Cardiac septum (tissue), 1 donor: ENCODE data around the gene RIPK4. TPM values are rescaled to one million over a fixed set of nuclear protein-coding genes. Genes with fewer than 3 reads are reported as not detected.

Experiments used
- DNase-seq: peaks from one replicate; pipeline ENCODE4 v3.0.0-alpha.2; 2020; ENCODE audit warnings: low spot score
- intact Hi-C: fragments of 100-400 bp; cut with DNase I; formaldehyde crosslinking; loops from one replicate; pipeline ENCODE4 v1.14.0; 2022
- long read RNA-seq: library from polyadenylated mRNA; unstranded; transcript quantifications from one replicate; pipeline ENCODE4 v2.0.0, GENCODE V29; 2021
- total RNA-seq: library from RNA; stranded (reverse); fragmentation: NEBNext Ultra II Directional; extraction: Animal tissue kit (Norgen Biotek cat#: 25700); gene quantifications from one replicate; pipeline ENCODE4 v1.2.1, GENCODE V29; 2021
- donor health status: DM: no; HTN: no; CAD: no.

The RIPK4 gene
- total RNA-seq, result 0.13 TPM
- long read RNA-seq, result 0 reads

DNA sequence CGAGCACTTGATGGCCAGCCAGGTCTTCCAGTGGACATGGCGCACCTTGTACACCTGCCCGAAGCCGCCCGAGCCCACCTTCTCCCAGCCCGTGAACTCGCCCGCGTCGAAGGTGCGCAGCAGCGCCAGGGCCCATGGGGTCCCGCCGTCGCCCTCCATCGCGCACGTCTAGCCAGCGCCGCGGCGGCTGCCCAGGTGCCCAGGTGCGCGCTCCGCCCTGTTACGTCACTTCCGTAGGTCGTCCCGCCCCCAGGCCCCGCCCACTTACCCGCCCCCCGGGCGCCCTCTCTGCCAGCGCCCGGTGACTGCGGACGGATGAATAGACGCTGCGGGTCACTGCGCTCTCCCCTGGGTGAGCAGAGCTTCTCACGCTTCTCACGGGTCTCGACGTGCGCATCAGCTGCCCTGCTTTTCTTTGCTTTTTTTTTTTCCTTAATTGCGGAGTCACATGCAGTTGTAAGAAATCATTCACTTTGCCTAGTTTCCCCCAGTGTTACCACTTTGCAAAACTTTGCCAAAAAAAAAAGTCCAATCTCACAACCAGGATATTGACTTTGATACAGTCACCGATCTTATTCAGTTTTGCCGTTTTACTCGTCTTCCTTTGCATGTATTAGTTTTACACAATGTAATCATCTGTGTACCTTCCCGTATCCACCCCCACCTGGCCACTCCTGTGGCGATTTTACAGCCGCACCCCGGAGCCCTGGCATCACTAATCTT, at the start of gene RIPK4:
TSS of gene RIPK4 (minus strand) at position 170 of the 723 bp plus-strand sequence. CDS start at position 159, 11 bp downstream.
- peak; percentile 66 for DNase-seq
- intact Hi-C loops, result no loop called here

- intact Hi-C loops, result loop anchor here (2.0 to 5.0 kb wide), 2 partner anchors 204 to 303 kb away; no protein-coding TSS in a partner anchor
Measured at GRCh38 chr21:41815652-41816582, 49.1 kb upstream of the RIPK4 start.

GRCh38 chr21:41813226-41813625, 46.4 kb upstream of the RIPK4 start:
- intact Hi-C loops, result no loop called here
- DNase-seq, result peak; percentile 60

More at GRCh38 chr21:41815652-41816582, 49.1 kb upstream of the RIPK4 start:
- DNase-seq, result peak; percentile 62

DNA sequence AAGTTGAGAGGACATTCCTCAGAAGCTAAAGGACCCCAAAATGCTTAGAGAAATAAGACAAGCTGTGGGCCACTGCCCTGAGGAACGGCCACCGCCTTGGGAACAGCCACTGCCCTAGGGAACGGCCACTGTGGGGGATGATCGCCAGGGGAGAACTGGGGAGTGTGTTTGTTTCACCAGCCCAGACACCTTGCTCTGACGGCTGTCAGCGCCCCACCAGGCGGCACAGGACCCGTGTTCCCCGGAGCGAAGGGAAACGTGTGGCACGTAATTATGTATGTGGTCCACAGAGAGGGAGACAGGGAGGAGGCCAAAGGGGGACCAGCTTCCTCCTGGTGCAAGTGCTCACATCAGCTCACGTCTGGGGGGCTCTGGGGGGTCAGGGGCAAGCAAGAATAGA, 45.8 kb upstream of the RIPK4 start:
- peak; percentile 47 for DNase-seq
- intact Hi-C loops, result no loop called here

GRCh38 chr21:41810597-41810932, 43.7 kb upstream of the RIPK4 start:
- intact Hi-C loops, result no loop called here
- DNase-seq, result no peak

DNA sequence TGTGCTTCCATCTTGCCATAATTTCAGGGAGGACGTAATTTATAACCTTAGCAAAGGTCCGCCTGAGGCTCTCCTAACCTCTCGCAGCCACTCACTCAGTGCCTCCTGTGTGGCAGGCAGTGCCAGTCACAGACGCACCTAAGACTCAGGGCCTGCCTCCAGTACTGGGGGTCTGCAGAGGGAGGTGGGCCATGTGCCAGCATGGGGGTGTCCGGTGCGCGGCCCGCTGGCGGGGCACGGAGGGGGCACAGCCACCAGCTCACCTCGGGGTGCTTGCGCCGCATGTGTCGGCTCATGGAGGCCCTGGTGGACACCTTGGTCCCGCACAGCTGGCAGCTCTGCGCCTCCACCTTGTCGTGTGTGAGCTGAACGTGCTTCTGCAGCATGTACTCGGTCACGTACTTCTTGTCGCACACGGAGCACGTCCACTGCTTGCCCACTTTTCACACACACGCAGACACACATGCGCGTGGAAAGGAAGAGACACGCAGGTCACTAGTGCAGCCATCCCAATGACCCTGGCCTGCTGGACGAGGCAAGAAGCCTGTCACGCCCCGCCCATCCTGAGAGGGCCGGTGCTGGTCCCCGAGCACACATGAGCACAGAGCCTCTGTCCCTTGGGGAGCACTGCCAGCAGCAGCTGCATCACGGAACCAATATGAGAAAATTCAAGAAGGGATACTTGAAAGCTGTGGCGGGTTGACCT, 43.2 kb upstream of the RIPK4 start:
- intact Hi-C loops, result no loop called here
- peak; percentile 58 for DNase-seq

DNA sequence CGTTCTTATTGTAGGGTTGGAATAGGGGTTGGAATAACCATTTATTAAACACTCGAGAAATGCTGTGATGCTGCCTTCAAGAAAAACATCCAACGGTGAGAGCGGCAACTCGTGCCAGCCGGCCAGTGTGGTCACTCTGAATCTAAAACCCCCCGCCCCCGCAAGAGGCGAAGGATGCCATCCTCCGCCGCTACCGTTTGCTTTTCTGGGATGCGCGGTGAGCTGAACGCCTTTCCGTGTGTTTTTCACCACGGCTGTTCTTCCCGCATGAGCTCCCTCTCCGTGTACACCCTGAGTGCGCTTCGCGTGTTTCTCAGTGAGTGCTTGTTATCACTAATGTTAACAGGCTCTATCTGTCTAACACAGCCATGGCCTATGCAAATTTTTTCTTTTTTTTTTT, 42.0 kb upstream of the RIPK4 start:
- intact Hi-C loops, result no loop called here
- peak; percentile 55 for DNase-seq

DNA sequence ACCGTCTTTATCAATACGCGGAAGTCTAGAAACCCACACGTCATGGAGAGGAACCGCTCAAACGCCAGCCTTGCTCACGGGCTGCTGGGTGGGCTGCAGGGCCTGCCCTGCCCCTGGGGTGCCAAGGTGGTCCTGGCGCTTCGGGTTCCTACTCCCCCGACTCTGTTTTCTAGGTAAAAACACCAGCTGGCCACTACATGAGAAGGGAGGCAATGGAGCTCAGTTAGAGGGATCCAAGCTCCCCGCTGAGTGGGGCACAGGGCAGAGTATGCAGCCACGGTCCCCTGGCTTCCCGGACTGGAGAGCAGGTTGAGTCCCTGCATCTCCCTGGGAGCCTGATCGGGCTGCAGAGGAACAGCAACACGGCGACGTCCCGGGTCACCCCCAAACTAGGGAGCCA, 41.2 kb upstream of the RIPK4 start:
- intact Hi-C loops, result no loop called here
- peak; percentile 71 for DNase-seq

- peak; percentile 17 for DNase-seq
- intact Hi-C loops, result no loop called here
Measured at GRCh38 chr21:41806773-41807172, 39.9 kb upstream of the RIPK4 start.

DNA sequence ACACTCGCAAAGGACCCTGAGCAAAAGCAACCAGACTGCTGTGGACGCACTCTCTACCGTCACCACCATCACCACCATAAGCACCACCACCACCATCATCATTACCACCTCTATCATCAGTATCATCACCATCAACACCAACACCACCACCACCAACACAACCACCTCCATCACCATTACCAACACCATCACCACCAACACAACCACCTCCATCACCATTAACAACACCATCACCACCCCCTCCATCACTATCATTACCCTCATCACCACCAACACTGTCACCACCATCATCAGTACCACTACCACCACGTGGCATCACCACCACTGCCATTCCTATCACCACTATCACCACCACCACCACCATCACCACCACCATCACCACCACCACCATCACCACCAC, 38.8 kb upstream of the RIPK4 start:
- intact Hi-C loops, result no loop called here
- no peak for DNase-seq

GRCh38 chr21:41805038-41805437, 38.2 kb upstream of the RIPK4 start:
- intact Hi-C loops, result no loop called here
- DNase-seq, result no peak

- no peak for DNase-seq
- intact Hi-C loops, result no loop called here
Measured at GRCh38 chr21:41804381-41804780, 37.5 kb upstream of the RIPK4 start.

DNA sequence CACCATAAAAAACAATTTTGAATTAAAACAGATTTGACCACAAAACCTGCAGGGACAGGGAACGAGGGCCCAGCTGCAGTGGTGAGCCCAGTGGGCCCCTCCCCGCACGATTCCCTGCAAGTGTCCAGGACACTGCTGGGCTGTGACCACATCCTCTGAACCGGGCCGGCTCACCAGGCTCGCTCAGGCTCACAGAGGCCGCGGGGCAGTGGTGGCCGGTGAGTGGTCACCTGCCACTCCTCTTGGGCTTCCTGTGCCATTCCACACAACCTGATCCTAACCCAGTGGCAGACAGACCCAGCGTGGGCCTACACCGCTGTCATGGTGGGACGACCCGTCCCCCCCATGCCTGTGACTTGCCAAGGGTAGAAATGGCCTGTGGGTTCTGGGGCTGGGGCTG, 36.5 kb upstream of the RIPK4 start:
- intact Hi-C loops, result no loop called here
- no peak for DNase-seq

- intact Hi-C loops, result no loop called here
- no peak for DNase-seq
Measured at GRCh38 chr21:41802684-41803083, 35.8 kb upstream of the RIPK4 start.

DNA sequence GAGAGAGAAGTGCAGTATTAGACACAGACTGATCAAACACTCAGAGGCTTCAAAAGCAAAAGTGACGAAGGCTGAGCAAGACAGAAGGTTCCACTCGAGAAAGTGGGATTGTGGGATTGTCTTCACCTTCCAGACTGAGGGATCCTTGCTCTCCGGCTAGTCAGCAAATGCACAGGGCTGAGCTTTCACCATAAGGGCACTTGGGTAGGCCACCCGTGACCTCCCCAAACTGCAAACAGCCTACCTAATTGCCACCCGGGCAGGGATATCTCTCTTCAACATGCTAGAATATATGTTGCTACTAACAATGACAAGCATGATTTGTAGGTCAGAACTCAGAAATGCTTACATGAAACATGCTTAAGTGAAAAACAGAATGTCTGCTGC, 35.3 kb upstream of the RIPK4 start:
- intact Hi-C loops, result no loop called here
- DNase-seq, result no peak

DNA sequence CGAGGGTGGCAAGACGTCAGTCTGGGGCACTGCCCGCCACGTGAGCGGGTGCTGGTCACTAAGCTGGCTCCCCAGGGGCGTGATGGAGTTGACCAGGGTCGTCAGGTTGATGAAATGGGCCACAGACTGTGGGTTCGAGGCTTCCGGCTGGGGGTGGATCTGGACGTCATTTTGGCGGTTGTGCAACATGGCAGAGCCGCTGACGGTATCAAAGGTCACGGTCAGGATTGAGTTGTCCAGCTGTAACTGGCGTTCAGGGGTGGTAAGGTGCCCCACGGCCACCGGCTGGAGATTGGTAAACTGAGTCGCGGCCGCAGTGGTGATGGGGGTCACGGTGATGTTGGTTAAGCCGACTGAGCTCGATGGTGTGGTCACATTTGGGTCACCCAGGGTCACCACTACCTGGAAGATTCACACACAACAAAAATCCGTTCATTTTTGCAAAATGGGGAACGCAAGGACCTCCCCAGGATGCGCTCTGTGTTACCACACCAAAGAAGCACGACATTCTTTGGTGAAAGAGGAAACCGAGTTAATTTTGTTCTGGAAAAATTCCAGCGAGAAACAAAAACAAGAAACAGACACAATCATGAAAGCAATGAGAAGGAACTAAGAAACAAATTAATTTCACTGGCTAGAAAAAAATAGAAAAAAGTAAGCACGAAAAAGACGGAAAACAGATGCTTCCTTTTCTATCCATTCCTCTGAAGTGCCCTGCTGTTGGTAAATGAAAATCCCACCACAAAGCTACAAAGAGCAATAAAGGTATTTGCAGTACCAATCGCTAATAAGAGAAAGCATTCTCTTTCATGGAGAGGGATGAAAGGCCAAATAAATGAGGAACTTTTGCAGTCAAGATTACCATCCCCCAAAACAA, 34.7 kb upstream of the RIPK4 start:
- DNase-seq, result no peak
- intact Hi-C loops, result no loop called here

- intact Hi-C loops, result no loop called here
- no peak for DNase-seq
Measured at GRCh38 chr21:41800425-41801320, 33.8 kb upstream of the RIPK4 start.

DNA sequence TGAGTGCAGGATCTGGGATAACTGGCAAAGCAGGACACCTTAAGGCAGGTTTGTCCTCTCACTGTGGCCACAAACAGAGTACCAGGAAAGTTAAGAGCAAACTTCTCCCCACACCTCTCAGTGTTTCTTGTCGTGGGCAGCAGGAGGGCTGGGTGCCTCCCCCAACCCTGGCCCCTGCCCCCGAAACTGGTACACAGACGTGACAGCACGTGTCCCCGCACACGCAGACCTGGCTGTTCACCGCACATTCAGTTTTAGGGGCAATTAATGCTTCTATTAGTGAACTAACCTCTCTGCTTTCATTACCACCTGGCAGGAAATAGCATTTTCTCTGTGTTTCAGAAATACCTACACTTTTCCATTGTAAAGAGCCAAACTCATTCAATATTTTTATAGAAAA, 32.9 kb upstream of the RIPK4 start:
- intact Hi-C loops, result no loop called here
- DNase-seq, result no peak
